IMR-90 (cell line): Measurements from ENCODE around the gene CLHC1. TPM values are rescaled to one million over a fixed set of nuclear protein-coding genes. Genes with fewer than 3 reads are reported as not detected.
"Not testable (repeated sequence)": the region's sequence is repeated elsewhere in the genome, so short reads cannot be mapped to it uniquely, and the experiment has no call there.

Experiments
- ATAC-seq: fragments of 200-7000 bp; cut with Tn5 transposase; 2 replicates; pipeline ENCODE4 v1.9.1; 2020; ENCODE audit warnings: low read depth, mild to moderate bottlenecking, moderate library complexity
- BruUV-seq: library from RNA; stranded (reverse); fragments of 400-500 nt; replicated peaks from 2 replicates; lab custom pipeline; 2021; lab: Mats Ljungman, UMichigan
- CTCF ChIA-PET: fragments of 300-600 bp; formaldehyde crosslinking; extraction: SDS; loops from one replicate; lab custom pipeline; 2021; ENCODE audit warnings: antibody characterized with exemption; lab: Yijun Ruan, JAX
- POLR2A ChIA-PET: fragments of 300-600 bp; sonication (Branson Sonifier 250); formaldehyde crosslinking; loops from one replicate; lab custom pipeline; 2022; ENCODE audit warnings: antibody characterized with exemption; ENCODE audit not compliant: unreplicated experiment; lab: Charles Lee
- DNase-seq: peaks from one replicate; pipeline ENCODE4 v3.0.0; 2013
- H2AFZ ChIP-seq: replicated peaks from 2 replicates; pipeline ENCODE3; 2013; ENCODE audit warnings: low read length, mild to moderate bottlenecking; ENCODE audit not compliant: poor library complexity
- H2AK5ac ChIP-seq: 2 replicates; pipeline ENCODE4 v1.6.1; 2013; ENCODE audit warnings: low read depth, low read length, inconsistent platforms
- H2AK9ac ChIP-seq: replicated peaks from 2 replicates; pipeline ENCODE3; 2013; ENCODE audit warnings: mild to moderate bottlenecking, low read depth, low read length, moderate library complexity; ENCODE audit not compliant: poor library complexity
- H2BK120ac ChIP-seq: 2 replicates; pipeline ENCODE4 v1.6.1; 2013; ENCODE audit warnings: low read depth, low read length, inconsistent platforms
- H2BK15ac ChIP-seq: 3 replicates; pipeline ENCODE4 v1.6.1; 2013; ENCODE audit warnings: low read depth, low read length, inconsistent platforms
- H2BK20ac ChIP-seq: 2 replicates; pipeline ENCODE4 v1.6.1; 2013; ENCODE audit warnings: low read depth, mild to moderate bottlenecking, inconsistent platforms, low read length, moderate library complexity
- H2BK5ac ChIP-seq: 2 replicates; pipeline ENCODE4 v1.6.1; 2013; ENCODE audit warnings: mild to moderate bottlenecking, low read depth, low read length, inconsistent platforms; ENCODE audit not compliant: poor library complexity, severe bottlenecking
- H3K14ac ChIP-seq: replicated peaks from 2 replicates; pipeline ENCODE4 v1.6.1; 2013; ENCODE audit warnings: low read depth, low read length, inconsistent platforms
- H3K18ac ChIP-seq: 2 replicates; pipeline ENCODE4 v1.6.1; 2013; ENCODE audit warnings: low read depth, low read length, control low read depth
- H3K23ac ChIP-seq: 2 replicates; pipeline ENCODE4 v1.6.1; 2013; ENCODE audit warnings: low read depth, low read length, inconsistent platforms
- H3K27ac ChIP-seq: 2 replicates; pipeline ENCODE4 v1.5.1; 2013; ENCODE audit warnings: mild to moderate bottlenecking, control low read depth, low read length; ENCODE audit not compliant: insufficient read depth
- H3K27me3 ChIP-seq: 2 replicates; pipeline ENCODE4 v1.6.1; 2013; ENCODE audit warnings: low read length; ENCODE audit not compliant: control insufficient read depth, insufficient read depth
- H3K36me3 ChIP-seq: 2 replicates; pipeline ENCODE4 v1.6.1; 2013; ENCODE audit warnings: low read length, mixed read lengths; ENCODE audit not compliant: control insufficient read depth, insufficient read depth
- H3K4ac ChIP-seq: 2 replicates; pipeline ENCODE4 v1.6.1; 2013; ENCODE audit warnings: low read depth, low read length, inconsistent platforms
- H3K4me1 ChIP-seq: 2 replicates; pipeline ENCODE4 v1.6.1; 2013; ENCODE audit warnings: low read length, mixed read lengths; ENCODE audit not compliant: control insufficient read depth, insufficient read depth
- H3K4me2 ChIP-seq: 2 replicates; pipeline ENCODE4 v1.6.1; 2013; ENCODE audit warnings: low read depth, mild to moderate bottlenecking, control low read depth, low read length, moderate library complexity
- H3K4me3 ChIP-seq: 2 replicates; pipeline ENCODE4 v1.5.1; 2013; ENCODE audit warnings: low read depth, mild to moderate bottlenecking, control low read depth, low read length, moderate library complexity; ENCODE audit not compliant: insufficient read depth
- H3K56ac ChIP-seq: 2 replicates; pipeline ENCODE4 v1.6.1; 2013; ENCODE audit warnings: low read length, inconsistent platforms; ENCODE audit not compliant: insufficient read depth; ENCODE audit errors: extremely low read depth
- H3K79me1 ChIP-seq, 2 experiments: 2 replicates each; pipeline ENCODE4 v1.6.1; 2013; ENCODE audit warnings: low read length in 2 of 2, inconsistent platforms in 1 of 2, low read depth in 1 of 2
- H3K9ac ChIP-seq: 2 replicates; pipeline ENCODE4 v1.6.1; 2013; ENCODE audit warnings: low read depth, low read length, control low read depth
- H3K9me1 ChIP-seq: 2 replicates; pipeline ENCODE4 v1.6.1; 2013; ENCODE audit warnings: low read length, inconsistent platforms; ENCODE audit not compliant: insufficient read depth
- H3K9me3 ChIP-seq: 2 replicates; pipeline ENCODE4 v1.6.1; 2013; ENCODE audit warnings: low read length; ENCODE audit not compliant: control insufficient read depth, insufficient read depth
- H4K20me1 ChIP-seq: 2 replicates; pipeline ENCODE4 v1.6.1; 2013; ENCODE audit warnings: low read length, inconsistent platforms; ENCODE audit not compliant: insufficient read depth
- H4K5ac ChIP-seq: 2 replicates; pipeline ENCODE4 v1.6.1; 2013; ENCODE audit warnings: mild to moderate bottlenecking, low read depth, low read length, control low read depth
- H4K8ac ChIP-seq, 2 experiments: 2 replicates each; pipeline ENCODE4 v1.6.1; 2013; ENCODE audit warnings: low read depth in 2 of 2, low read length in 2 of 2, control low read depth in 1 of 2, inconsistent platforms in 1 of 2
- H4K91ac ChIP-seq: 2 replicates; pipeline ENCODE4 v1.6.1; 2013; ENCODE audit warnings: low read depth, low read length, inconsistent platforms; ENCODE audit not compliant: insufficient read depth
- WGBS, 2 experiments: methylation state at CpG; one replicate each; pipeline versions ENCODE4 v1.1.5 to v1.1.7; 2013; ENCODE audit warnings: missing lambda C conversion rate in 2 of 2; ENCODE audit not compliant: insufficient read length in 1 of 2; ENCODE audit errors: extremely low coverage in 2 of 2; 5-methylcytosine and 5-hydroxymethylcytosine counted together
- dilution Hi-C: fragments of 300-500 bp; cut with HindIII; formaldehyde crosslinking; loops from one replicate; pipeline ENCODE4 v1.14.3; 2018; ENCODE audit warnings: low sequenced_read_pairs; ENCODE audit not compliant: unreplicated experiment
- in situ Hi-C: fragments of 300-500 bp; cut with MboI; formaldehyde crosslinking; loops from 3 replicates; pipeline ENCODE4 v1.14.3; 2019; ENCODE audit warnings: low sequenced_read_pairs, inconsistent platforms, mixed read lengths
- intact Hi-C: fragments of 100-400 bp; cut with micrococcal nuclease; formaldehyde crosslinking; loops from 2 replicates; pipeline ENCODE4 v1.10.0; 2022
- polyA plus RNA-seq, 3 experiments: library from polyadenylated mRNA; depleted of rRNA; stranded (reverse); fragments of >200 nt; gene quantifications; 2 replicates each; pipeline ENCODE4 v1.2.3, GENCODE V29; 2012; ENCODE audit warnings: low replicate concordance in 1 of 3
- total RNA-seq: library from RNA; depleted of rRNA; stranded (reverse); fragments of >200 nt; gene quantifications from 2 replicates; pipeline ENCODE4 v1.2.3, GENCODE V29; 2012

CLHC1 gene
- total and polyA plus RNA-seq, 2 of the 4 experiments (the other 2 are of a cell fraction), result 2.3 to 5.3 TPM

DNA sequence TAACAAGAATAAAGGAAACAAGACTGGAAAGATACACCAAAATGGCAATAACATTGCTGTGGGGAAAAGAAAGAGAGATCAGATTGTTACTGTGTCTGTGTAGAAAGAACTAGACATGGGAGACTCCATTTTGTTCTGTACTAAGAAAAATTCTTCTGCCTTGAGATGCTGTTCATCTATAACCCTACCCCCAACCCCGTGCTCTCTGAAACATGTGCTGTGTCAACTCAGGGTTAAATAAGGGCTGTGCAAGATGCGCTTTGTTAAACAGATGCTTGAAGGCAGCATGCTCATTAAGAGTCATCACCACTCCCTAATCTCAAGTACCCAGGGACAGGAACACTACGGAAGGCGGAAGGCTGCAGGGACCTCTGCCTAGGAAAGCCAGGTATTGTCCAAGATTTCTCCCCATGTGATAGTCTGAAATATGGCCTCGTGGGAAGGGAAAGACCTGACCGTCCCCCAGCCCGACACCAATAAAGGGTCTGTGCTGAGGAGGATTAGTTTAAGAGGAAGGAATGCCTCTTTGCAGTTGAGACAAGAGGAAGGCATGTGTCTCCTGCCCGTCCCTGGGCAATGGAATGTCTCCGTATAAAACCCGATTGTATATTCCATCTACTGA lies 47.2 kb upstream of the CLHC1 start:
- CTCF ChIA-PET, H2AK9ac ChIP-seq, H3K4me3 ChIP-seq, H3K23ac ChIP-seq, H2BK5ac ChIP-seq, H3K14ac ChIP-seq, DNase-seq, H4K91ac ChIP-seq, H3K56ac ChIP-seq, H2BK15ac ChIP-seq, H3K9me3 ChIP-seq, H4K5ac ChIP-seq, H3K4ac ChIP-seq, BruUV-seq, H3K18ac ChIP-seq, H2BK20ac ChIP-seq, H3K36me3 ChIP-seq, intact Hi-C loops, in situ Hi-C loops, H3K9ac ChIP-seq, ATAC-seq, H4K8ac ChIP-seq, dilution Hi-C loops, H2BK120ac ChIP-seq, H3K4me1 ChIP-seq, H3K27me3 ChIP-seq, H2AK5ac ChIP-seq, H4K20me1 ChIP-seq, H3K9me1 ChIP-seq, H3K27ac ChIP-seq, POLR2A ChIA-PET, H2AFZ ChIP-seq: not testable (repeated sequence)
- Histone ChIP-seq H3K79me1 (peaks cover 11% of the 10 kb centered on the region in 2 experiments; a peak in 3 of 4 replicates), H3K4me2 (0 out of 2 replicates have a peak overlapping the region, but pooled peaks have one; percentile 15)
- WGBS, 2 experiments, result no CpG with 5 or more reads among the region's 10 CpGs
